PC-3 (cell line): ENCODE measurements around the gene GAL3ST3. TPM values are rescaled to one million over a fixed set of nuclear protein-coding genes. Genes with fewer than 3 reads are reported as not detected.
"Not testable (repeated sequence)": the region's sequence is repeated elsewhere in the genome, so short reads cannot be mapped to it uniquely, and the experiment has no call there.

Experiments
- ATAC-seq: fragments of 200-7000 bp; cut with Tn5 transposase; 2 replicates; pipeline ENCODE4 v1.9.1; 2020; ENCODE audit warnings: mild to moderate bottlenecking, moderate library complexity
- BruUV-seq: library from RNA; stranded (reverse); fragments of 400-500 nt; replicated peaks from 2 replicates; lab custom pipeline; 2021; lab: Mats Ljungman, UMichigan
- CTCF ChIA-PET: fragments of 300-600 bp; sonication (Branson Sonifier 250); formaldehyde crosslinking; loops from one replicate; lab custom pipeline; 2022; ENCODE audit warnings: antibody characterized with exemption; lab: Charles Lee
- POLR2A ChIA-PET: fragments of 300-600 bp; sonication (Branson Sonifier 250); formaldehyde crosslinking; loops from one replicate; lab custom pipeline; 2022; ENCODE audit warnings: antibody characterized with exemption; ENCODE audit not compliant: unreplicated experiment; lab: Charles Lee
- DNase-seq: peaks from one replicate; pipeline ENCODE4 v3.0.0-alpha.2; 2015
- H2AFZ ChIP-seq: fragments of 300-600 bp; sonication (generic); 2 replicates; pipeline ENCODE4 v1.6.0; 2016; ENCODE audit warnings: antibody characterized with exemption, low read length
- H3F3A ChIP-seq: fragments of 300-600 bp; sonication (generic); one replicate; pipeline ENCODE4 v1.6.0; 2017; ENCODE audit warnings: antibody characterized with exemption, low read length, control low read depth, mild to moderate bottlenecking; ENCODE audit not compliant: unreplicated experiment
- H3K27ac ChIP-seq: fragments of 300-600 bp; sonication (generic); 2 replicates; pipeline ENCODE4 v1.5.1; 2016; ENCODE audit warnings: mild to moderate bottlenecking, low read length
- H3K27me3 ChIP-seq: fragments of 300-600 bp; sonication (generic); 2 replicates; pipeline ENCODE4 v1.6.1; 2016; ENCODE audit warnings: low read length, mixed read lengths
- H3K36me3 ChIP-seq: fragments of 300-600 bp; sonication (generic); 2 replicates; pipeline ENCODE4 v1.6.1; 2016; ENCODE audit warnings: low read depth, mixed run types, low read length, mixed read lengths
- H3K4me1 ChIP-seq: fragments of 300-600 bp; sonication (generic); 2 replicates; pipeline ENCODE4 v1.5.1; 2016; ENCODE audit warnings: low read length; ENCODE audit not compliant: insufficient read depth
- H3K4me2 ChIP-seq: fragments of 300-600 bp; sonication (generic); 2 replicates; pipeline ENCODE4 v1.6.0; 2016; ENCODE audit warnings: low read length
- H3K4me3 ChIP-seq: fragments of 300-600 bp; sonication (generic); 2 replicates; pipeline ENCODE4 v1.5.1; 2016; ENCODE audit warnings: mild to moderate bottlenecking, low read length, mixed read lengths
- H3K79me2 ChIP-seq: fragments of 300-600 bp; sonication (generic); 2 replicates; pipeline ENCODE4 v1.6.1; 2017; ENCODE audit warnings: low read length, mixed read lengths
- H3K9ac ChIP-seq: fragments of 300-600 bp; sonication (generic); 2 replicates; pipeline ENCODE4 v1.6.0; 2016; ENCODE audit warnings: mild to moderate bottlenecking, low read length
- H3K9me2 ChIP-seq: fragments of 300-600 bp; sonication (generic); replicated peaks from 2 replicates; pipeline ENCODE4 v1.6.1; 2016; ENCODE audit warnings: mixed run types, low read length, mixed read lengths
- H3K9me3 ChIP-seq: fragments of 300-600 bp; sonication (generic); 2 replicates; pipeline ENCODE4 v1.6.1; 2016; ENCODE audit warnings: low read length, mixed read lengths
- H4K20me1 ChIP-seq: fragments of 300-600 bp; sonication (generic); 2 replicates; pipeline ENCODE4 v1.6.1; 2016; ENCODE audit warnings: low read length, mixed read lengths
- EZH2 ChIP-seq: fragments of 300-600 bp; sonication (generic); IDR thresholded peaks from one replicate; pipeline ENCODE4 v1.6.1; 2017; ENCODE audit warnings: antibody characterized with exemption, mild to moderate bottlenecking, low read length; ENCODE audit not compliant: unreplicated experiment
- EZH2phosphoT487 ChIP-seq: fragments of 300-600 bp; sonication (generic); IDR thresholded peaks from 2 replicates; pipeline ENCODE4 v1.6.1; 2018; ENCODE audit warnings: mild to moderate bottlenecking, antibody characterized with exemption, low read length, borderline replicate concordance
- intact Hi-C: fragments of 100-400 bp; cut with micrococcal nuclease; formaldehyde crosslinking; loops from 2 replicates; pipeline ENCODE4 v1.9.0; 2023
- total RNA-seq: library from RNA; depleted of rRNA; stranded (reverse); fragments of >200 nt; gene quantifications from 2 replicates; pipeline ENCODE4 v1.2.3, GENCODE V29; 2014
- TF ChIP-seq, protein P1 (sequence below): fragments of 300-600 bp; sonication (generic); conservative IDR thresholded peaks from 2 replicates; pipeline ENCODE4 v1.5.1; 2017; ENCODE audit warnings: antibody characterized with exemption, low read depth, mild to moderate bottlenecking, low read length

GAL3ST3 gene
- total RNA-seq, 1 experiment from 2014 or later = not detected

DNA sequence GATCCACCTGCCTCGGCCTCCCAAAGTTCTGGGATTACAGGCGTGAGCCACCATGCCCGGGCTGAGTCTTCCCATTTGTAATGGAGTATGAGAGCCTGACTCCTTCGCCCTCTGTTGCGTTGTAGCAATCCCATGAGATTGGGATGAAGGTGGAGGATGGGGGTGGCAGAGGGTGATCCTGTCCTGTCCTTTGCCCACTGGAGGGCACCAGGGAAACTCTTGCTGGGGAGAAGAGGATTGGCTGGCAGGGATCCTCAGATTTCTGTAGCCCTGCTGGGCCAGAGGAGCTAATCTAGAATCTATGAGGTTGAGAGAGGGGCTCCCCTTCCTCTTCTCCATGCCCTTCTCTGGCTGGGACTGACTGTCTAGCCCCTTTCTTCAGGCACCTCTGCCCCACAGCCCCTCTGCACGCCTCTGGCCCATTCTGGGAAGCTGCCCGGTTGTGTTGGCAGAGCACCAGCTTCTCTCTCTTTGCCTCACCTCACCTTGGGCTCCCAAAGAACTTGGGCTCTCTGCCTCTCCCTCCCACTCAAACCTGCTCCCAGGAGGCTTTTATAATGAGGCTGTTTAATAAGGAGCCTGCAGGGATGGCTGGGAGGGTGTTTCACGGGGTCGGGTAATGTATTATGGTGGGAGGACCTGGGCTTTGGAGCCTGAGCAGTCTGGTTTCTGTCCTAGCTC, 13.2 kb downstream of the GAL3ST3 start:
- ATAC-seq (no peak), DNase-seq (no peak)
- H3K79me2 ChIP-seq = no peaks in the 10 kb centered on the region
- H3K36me3 ChIP-seq = no peaks in the 10 kb centered on the region
- intact Hi-C loops = no loop called here
- H3K4me1 ChIP-seq = no peaks in the 10 kb centered on the region
- H3K27me3 ChIP-seq = no peaks in the 10 kb centered on the region
- BruUV-seq = no TSS peak
- H3K27ac ChIP-seq = no peak overlapping the region
- no peak overlapping the region for H3K4me2 ChIP-seq
- TF ChIP-seq, protein P1, sequence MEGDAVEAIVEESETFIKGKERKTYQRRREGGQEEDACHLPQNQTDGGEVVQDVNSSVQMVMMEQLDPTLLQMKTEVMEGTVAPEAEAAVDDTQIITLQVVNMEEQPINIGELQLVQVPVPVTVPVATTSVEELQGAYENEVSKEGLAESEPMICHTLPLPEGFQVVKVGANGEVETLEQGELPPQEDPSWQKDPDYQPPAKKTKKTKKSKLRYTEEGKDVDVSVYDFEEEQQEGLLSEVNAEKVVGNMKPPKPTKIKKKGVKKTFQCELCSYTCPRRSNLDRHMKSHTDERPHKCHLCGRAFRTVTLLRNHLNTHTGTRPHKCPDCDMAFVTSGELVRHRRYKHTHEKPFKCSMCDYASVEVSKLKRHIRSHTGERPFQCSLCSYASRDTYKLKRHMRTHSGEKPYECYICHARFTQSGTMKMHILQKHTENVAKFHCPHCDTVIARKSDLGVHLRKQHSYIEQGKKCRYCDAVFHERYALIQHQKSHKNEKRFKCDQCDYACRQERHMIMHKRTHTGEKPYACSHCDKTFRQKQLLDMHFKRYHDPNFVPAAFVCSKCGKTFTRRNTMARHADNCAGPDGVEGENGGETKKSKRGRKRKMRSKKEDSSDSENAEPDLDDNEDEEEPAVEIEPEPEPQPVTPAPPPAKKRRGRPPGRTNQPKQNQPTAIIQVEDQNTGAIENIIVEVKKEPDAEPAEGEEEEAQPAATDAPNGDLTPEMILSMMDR = no peak
- TF ChIP-seq EZH2 = no peak
- no peaks in the 10 kb centered on the region for H3F3A ChIP-seq
- H3K9me3 ChIP-seq = no peaks in the 10 kb centered on the region
- no peaks in the 10 kb centered on the region for H4K20me1 ChIP-seq
- H3K4me3 ChIP-seq = no peak overlapping the region
- no peak overlapping the region for H2AFZ ChIP-seq
- POLR2A ChIA-PET = no interaction called here
- CTCF ChIA-PET = interaction anchor here (0.6 to 1.5 kb wide), 2 partner anchors 9 to 41 kb away, joined by 3 to 4 read pairs; no protein-coding TSS in a partner anchor
- H3K9me2 ChIP-seq = no peaks in the 10 kb centered on the region
- no peak overlapping the region for H3K9ac ChIP-seq

DNA sequence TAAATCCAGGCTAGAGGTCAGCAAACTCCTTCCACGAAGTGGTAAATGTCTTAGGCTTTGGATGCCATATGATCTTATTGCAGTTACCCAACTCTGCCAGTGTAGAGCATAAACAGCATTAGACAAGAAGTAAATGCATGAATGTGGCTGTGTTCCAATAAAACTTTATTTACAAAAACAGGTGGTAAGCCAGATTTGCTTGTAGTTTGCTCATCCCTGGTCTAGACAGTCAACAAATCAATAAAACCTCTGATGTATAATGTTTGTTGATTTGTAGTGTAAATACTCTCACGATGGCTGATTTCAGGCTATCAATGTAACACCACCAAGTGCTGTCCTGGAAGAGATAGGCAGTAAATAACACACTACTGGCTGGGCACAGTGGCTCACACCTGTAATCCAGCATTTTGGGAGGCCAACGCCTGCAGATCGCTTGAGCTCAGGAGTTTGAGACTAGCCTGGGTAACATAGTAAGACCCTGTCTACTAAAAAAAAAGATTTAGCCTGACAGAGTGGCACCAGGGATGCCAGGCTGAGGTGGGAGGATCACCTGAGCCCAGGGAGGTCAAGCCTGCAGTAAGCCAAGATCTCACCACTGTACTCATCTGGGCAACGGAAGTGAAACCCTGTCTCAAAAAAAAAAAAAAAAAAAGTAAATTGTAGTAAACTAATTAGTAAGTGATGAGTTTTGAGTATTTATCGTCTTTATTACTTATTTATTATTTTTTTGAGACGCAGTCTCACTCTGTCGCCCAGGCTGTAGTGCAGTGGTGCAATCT, 15.8 kb downstream of the GAL3ST3 start:
- Histone ChIP-seq H3K9ac (no peak overlapping the region), H3F3A (no peaks in the 10 kb centered on the region), H3K4me1 (no peaks in the 10 kb centered on the region), H3K4me2 (no peak overlapping the region), H2AFZ (no peak overlapping the region), H3K4me3 (no peak overlapping the region), H3K9me3 (no peaks in the 10 kb centered on the region), H3K9me2 (no peaks in the 10 kb centered on the region), H4K20me1 (no peaks in the 10 kb centered on the region), H3K27ac (no peak overlapping the region), H3K79me2 (no peaks in the 10 kb centered on the region), H3K36me3 (no peaks in the 10 kb centered on the region), H3K27me3 (no peaks in the 10 kb centered on the region)
- BruUV-seq = no TSS peak
- DNase-seq (peak; percentile 30), ATAC-seq (no peak)
- CTCF ChIA-PET = no interaction called here
- intact Hi-C loops = no loop called here
- no peak for TF ChIP-seq EZH2
- POLR2A ChIA-PET = no interaction called here

DNA sequence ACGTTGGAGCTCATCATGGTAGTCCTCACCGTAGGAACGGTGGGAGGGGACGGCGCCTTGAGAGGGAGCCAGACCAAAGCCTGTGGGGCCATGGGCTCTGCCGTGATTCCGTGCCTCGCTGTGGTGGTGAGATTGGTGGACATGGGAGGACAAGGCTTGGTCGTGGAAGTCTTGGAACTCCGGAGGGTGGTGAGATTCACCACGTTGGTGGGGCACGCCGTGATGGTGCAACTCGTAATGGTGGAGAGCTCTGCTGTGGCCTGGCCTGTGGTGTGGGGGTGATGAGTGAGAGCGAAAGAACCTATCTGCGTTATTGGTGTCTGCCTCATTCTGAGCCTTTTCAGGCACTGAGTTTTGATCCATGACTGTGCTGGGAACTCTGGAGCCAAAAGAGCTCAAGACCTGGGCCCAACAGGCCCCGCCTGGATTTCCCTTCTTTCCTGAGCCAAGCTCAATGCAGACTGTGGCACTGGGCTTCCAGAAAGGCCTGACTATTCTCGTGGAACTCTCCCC, 22.9 kb downstream of the GAL3ST3 start, which contains the start of gene CATSPER1:
Gene CATSPER1, minus strand, starts transcription at position 463 of the 513 bp plus-strand sequence. Its CDS starts 100 bp downstream, at position 363.
- intact Hi-C loops = no loop called here
- H3K27me3 ChIP-seq = no peaks in the 10 kb centered on the region
- ATAC-seq (no peak), DNase-seq (no peak)
- peaks cover 17% of the 10 kb centered on the region for H3K4me1 ChIP-seq
- H3K27ac ChIP-seq = no peak within 1 kb of the TSS
- POLR2A ChIA-PET = no interaction called here
- CTCF ChIA-PET = no interaction called here
- no TSS peak for BruUV-seq
- no peaks in the 10 kb centered on the region for H3K9me3 ChIP-seq
- no peak within 1 kb of the TSS for H3K9ac ChIP-seq
- no peaks in the 10 kb centered on the region for H3K79me2 ChIP-seq
- no peaks in the 10 kb centered on the region for H4K20me1 ChIP-seq
- H2AFZ ChIP-seq = no peak within 1 kb of the TSS
- TF ChIP-seq, protein P1 = no peak
- no peak for TF ChIP-seq EZH2phosphoT487
- TF ChIP-seq EZH2 = no peak
- no peak within 1 kb of the TSS for H3K4me2 ChIP-seq
- H3K36me3 ChIP-seq = no peaks in the 10 kb centered on the region
- no peak within 1 kb of the TSS for H3K4me3 ChIP-seq
- no peaks in the 10 kb centered on the region for H3F3A ChIP-seq
- H3K9me2 ChIP-seq = no peaks in the 10 kb centered on the region

DNA sequence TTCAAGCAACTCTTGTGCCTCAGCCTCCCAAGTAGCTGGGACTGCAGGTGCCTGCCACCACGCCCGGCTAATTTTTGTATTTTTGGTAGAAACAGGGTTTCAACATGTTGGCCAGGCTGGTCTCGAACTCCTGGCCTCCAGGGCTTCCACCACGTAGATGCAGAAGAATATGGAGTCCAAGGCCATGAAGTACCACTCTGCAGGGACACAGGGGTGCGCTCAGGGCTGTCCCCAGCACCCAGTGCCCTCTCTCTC, 25.8 kb downstream of the GAL3ST3 start:
- BruUV-seq, H3K4me2 ChIP-seq, DNase-seq, H3K27me3 ChIP-seq, H3K4me3 ChIP-seq, H3K9me3 ChIP-seq, H3K36me3 ChIP-seq, H3K9ac ChIP-seq, intact Hi-C loops, POLR2A ChIA-PET, H3K79me2 ChIP-seq, CTCF ChIA-PET, H3K27ac ChIP-seq, H3F3A ChIP-seq, H3K9me2 ChIP-seq, H4K20me1 ChIP-seq, H2AFZ ChIP-seq, ATAC-seq: not testable (repeated sequence)
- peaks cover 24% of the 10 kb centered on the region for H3K4me1 ChIP-seq
